ENCODE data around the gene KRTAP20-2. TPM values are rescaled to one million over a fixed set of nuclear protein-coding genes. Genes with fewer than 3 reads are reported as not detected.

KRTAP20-2 gene
- polyA plus RNA-seq, 1 donor from 2014 or later = not detected

- H3K4me3 ChIP-seq (ENCODE audit: low read length) = no peak overlapping the region
- no peak overlapping the region for H3K9ac ChIP-seq (ENCODE audit: low read length)
- TF ChIP-seq SMC3 (conservative IDR thresholded peaks at IDR 0.05; ENCODE audit: poor library complexity) (no peak), EZH2 (IDR thresholded peaks at IDR 0.05; ENCODE audit: borderline replicate concordance, insufficient read depth, low read length, poor library complexity, severe bottlenecking) (no peak), RAD21 (conservative IDR thresholded peaks at IDR 0.05) (no peak), POLR2AphosphoS5 (IDR thresholded peaks at IDR 0.05) (no peak), EP300 (conservative IDR thresholded peaks at IDR 0.05; ENCODE audit: poor library complexity, severe bottlenecking) (no peak), MXI1 (conservative IDR thresholded peaks at IDR 0.05; ENCODE audit: poor library complexity, severe bottlenecking) (no peak), TAF1 (IDR thresholded peaks at IDR 0.05; ENCODE audit: low read depth) (no peak), CTCF (IDR thresholded peaks at IDR 0.05; ENCODE audit: poor library complexity, severe bottlenecking) (no peak), REST (IDR thresholded peaks at IDR 0.05; ENCODE audit: borderline replicate concordance) (no peak)
- H3K27ac ChIP-seq (ENCODE audit: low read length) = no peak overlapping the region
- no peak overlapping the region for H3K4me2 ChIP-seq (ENCODE audit: low read length)
- H3K9me3 ChIP-seq (ENCODE audit: low read length) = no peaks in the 10 kb centered on the region
- H2AFZ ChIP-seq (ENCODE audit: low read depth, low read length) = no peak overlapping the region
- H3K36me3 ChIP-seq (ENCODE audit: insufficient read depth, low read length) = no peaks in the 10 kb centered on the region
- H4K20me1 ChIP-seq (ENCODE audit: insufficient read depth) = no peaks in the 10 kb centered on the region
- no peaks in the 10 kb centered on the region for H3K27me3 ChIP-seq (ENCODE audit: insufficient read depth, low read depth, low read length)
- no peaks in the 10 kb centered on the region for H3F3A ChIP-seq (ENCODE audit: insufficient read depth, low read length, poor library complexity, severe bottlenecking)
- no peaks in the 10 kb centered on the region for H3K79me2 ChIP-seq (replicated peaks; ENCODE audit: insufficient read depth, low read length)
- no peaks in the 10 kb centered on the region for H3K9me2 ChIP-seq (ENCODE audit: insufficient read depth, low read length)
Observed at GRCh38 chr21:30676737-30677136, 41.7 kb downstream of the KRTAP20-2 start.

- Histone ChIP-seq H3K27ac (ENCODE audit: low read length) (no peak overlapping the region), H3K79me2 (replicated peaks; ENCODE audit: insufficient read depth, low read length) (no peaks in the 10 kb centered on the region), H3K9ac (ENCODE audit: low read length) (no peak overlapping the region), H3K27me3 (ENCODE audit: insufficient read depth, low read depth, low read length) (no peaks in the 10 kb centered on the region), H3K4me2 (ENCODE audit: low read length) (no peak overlapping the region), H3K9me2 (ENCODE audit: insufficient read depth, low read length) (no peaks in the 10 kb centered on the region), H3K36me3 (ENCODE audit: insufficient read depth, low read length) (no peaks in the 10 kb centered on the region), H3K4me3 (ENCODE audit: low read length) (no peak overlapping the region), H3F3A (ENCODE audit: insufficient read depth, low read length, poor library complexity, severe bottlenecking) (no peaks in the 10 kb centered on the region), H2AFZ (ENCODE audit: low read depth, low read length) (no peak overlapping the region), H3K9me3 (ENCODE audit: low read length) (no peaks in the 10 kb centered on the region), H4K20me1 (ENCODE audit: insufficient read depth) (no peaks in the 10 kb centered on the region)
- TF ChIP-seq EP300 (conservative IDR thresholded peaks at IDR 0.05; ENCODE audit: poor library complexity, severe bottlenecking) = no peak
- no peak for TF ChIP-seq RAD21 (conservative IDR thresholded peaks at IDR 0.05)
- TF ChIP-seq EZH2 (IDR thresholded peaks at IDR 0.05; ENCODE audit: borderline replicate concordance, insufficient read depth, low read length, poor library complexity, severe bottlenecking) = no peak
- no peak for TF ChIP-seq CTCF (IDR thresholded peaks at IDR 0.05; ENCODE audit: poor library complexity, severe bottlenecking)
- no peak for TF ChIP-seq SMC3 (conservative IDR thresholded peaks at IDR 0.05; ENCODE audit: poor library complexity)
Observed at GRCh38 chr21:30680586-30680985, 45.6 kb downstream of the KRTAP20-2 start.
